ENCODE measurements around the gene SLC37A3. TPM values are rescaled to one million over a fixed set of nuclear protein-coding genes. Genes with fewer than 3 reads are reported as not detected.
A peak's percentile ranks its signal among the peaks of the same experiment; 100 is the strongest.

Gene SLC37A3, protein sequence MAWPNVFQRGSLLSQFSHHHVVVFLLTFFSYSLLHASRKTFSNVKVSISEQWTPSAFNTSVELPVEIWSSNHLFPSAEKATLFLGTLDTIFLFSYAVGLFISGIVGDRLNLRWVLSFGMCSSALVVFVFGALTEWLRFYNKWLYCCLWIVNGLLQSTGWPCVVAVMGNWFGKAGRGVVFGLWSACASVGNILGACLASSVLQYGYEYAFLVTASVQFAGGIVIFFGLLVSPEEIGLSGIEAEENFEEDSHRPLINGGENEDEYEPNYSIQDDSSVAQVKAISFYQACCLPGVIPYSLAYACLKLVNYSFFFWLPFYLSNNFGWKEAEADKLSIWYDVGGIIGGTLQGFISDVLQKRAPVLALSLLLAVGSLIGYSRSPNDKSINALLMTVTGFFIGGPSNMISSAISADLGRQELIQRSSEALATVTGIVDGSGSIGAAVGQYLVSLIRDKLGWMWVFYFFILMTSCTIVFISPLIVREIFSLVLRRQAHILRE
- total RNA-seq: 62.2 and 79.0 TPM in 2 replicates

GRCh38 chr7:140397784-140398750 lies at the start of gene SLC37A3:
TSS of gene SLC37A3 (minus strand) at chr7:140398530. CDS start at chr7:140382526, 16,004 bp downstream.
- H3K4me3 ChIP-seq (ENCODE audit: low read depth, low read length): peak within 1 kb of the TSS; percentile 93
- TF ChIP-seq CTCF (IDR thresholded peaks at IDR 0.05; ENCODE audit: insufficient read depth, low read depth, low read length): no peak
- DNase-seq (ENCODE audit: low read depth): peak; percentile 96

GRCh38 chr7:140447841-140448240 lies 49.5 kb upstream of the SLC37A3 start:
- H3K4me3 ChIP-seq (ENCODE audit: low read depth, low read length): no peak overlapping the region
- no peak for TF ChIP-seq CTCF (IDR thresholded peaks at IDR 0.05; ENCODE audit: insufficient read depth, low read depth, low read length)
- peak; percentile 51 for DNase-seq (ENCODE audit: low read depth)

DNA sequence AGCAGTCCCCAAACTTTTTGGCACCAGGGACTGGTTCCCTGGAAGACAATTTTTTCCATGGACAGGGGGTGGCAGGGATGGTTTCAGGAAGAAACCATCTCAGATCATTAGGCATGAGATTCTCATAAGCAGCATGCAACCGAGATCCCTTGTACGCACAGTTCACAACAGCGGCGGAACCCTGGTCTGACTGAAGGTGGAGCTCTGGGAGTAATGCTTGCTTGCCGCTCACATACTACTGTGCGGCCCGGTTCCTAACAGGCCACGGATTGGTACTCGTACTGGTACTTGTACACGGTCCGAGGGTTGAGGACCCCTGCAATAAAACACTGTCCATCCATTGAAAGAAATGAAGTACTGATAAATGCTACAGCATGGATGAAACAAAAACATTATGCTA lies 48.1 kb upstream of the SLC37A3 start:
- H3K4me3 ChIP-seq (ENCODE audit: low read depth, low read length): no peak overlapping the region
- DNase-seq (ENCODE audit: low read depth): no peak
- no peak for TF ChIP-seq CTCF (IDR thresholded peaks at IDR 0.05; ENCODE audit: insufficient read depth, low read depth, low read length)

DNA sequence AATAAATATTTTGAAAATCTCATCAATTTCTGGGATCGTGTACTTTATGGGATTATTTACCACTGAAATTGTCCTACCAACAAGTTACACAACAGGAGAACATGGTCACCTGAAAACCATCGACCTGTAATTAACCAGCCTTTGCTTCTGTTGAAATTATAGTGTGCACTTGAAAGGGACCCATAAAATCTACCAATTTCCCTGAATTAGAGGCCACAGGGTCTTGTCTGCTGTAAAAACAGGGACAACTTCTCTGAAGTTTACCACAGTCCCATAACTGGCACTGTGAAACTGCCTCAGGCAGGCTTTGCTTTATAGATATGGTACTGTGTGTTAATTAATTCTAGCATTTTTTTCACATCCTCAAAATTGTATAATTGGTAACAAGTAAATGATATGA lies 43.2 kb upstream of the SLC37A3 start:
- no peak for DNase-seq (ENCODE audit: low read depth)
- no peak overlapping the region for H3K4me3 ChIP-seq (ENCODE audit: low read depth, low read length)
- TF ChIP-seq CTCF (IDR thresholded peaks at IDR 0.05; ENCODE audit: insufficient read depth, low read depth, low read length): no peak

DNA sequence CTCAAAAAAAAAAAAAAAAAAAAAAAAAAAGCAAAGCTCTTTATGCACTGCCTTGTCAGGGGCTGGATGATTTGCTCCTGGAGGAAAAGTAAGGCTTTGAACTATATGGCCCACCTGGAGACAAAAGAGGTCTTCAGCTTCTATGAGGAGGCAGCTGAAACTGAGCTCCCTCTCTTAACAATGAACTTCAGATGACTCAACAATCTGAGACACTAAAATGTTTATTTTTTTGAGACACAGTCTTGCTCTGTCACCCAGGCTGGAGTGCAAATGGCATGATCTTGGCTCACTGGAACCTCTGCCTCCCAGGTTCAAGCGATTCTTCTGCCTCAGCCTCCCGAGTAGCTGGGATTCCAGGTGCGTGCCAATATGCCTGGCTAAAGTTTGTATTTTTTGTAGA lies 42.3 kb upstream of the SLC37A3 start:
- no peak overlapping the region for H3K4me3 ChIP-seq (ENCODE audit: low read depth, low read length)
- TF ChIP-seq CTCF (IDR thresholded peaks at IDR 0.05; ENCODE audit: insufficient read depth, low read depth, low read length): no peak
- DNase-seq (ENCODE audit: low read depth): no peak

DNA sequence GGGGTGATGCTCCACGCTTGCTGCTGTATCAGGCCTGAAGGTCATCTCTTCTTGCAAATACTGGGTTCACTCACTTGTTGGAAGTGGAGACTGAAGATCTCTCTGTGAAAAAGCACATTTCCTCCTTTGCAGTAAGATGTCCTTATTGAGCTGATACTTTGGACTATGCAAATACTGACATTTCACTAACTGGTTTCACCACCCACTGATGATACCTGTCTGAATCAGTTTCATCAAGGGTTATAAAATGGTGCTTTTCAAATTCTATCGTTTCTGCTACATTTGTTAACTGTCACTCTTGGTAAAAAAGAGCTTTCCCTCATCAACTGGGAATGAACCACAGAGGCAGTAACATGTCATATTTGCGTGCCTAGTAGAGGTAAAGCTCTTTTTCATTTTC lies 41.0 kb upstream of the SLC37A3 start:
- DNase-seq (ENCODE audit: low read depth): no peak
- no peak overlapping the region for H3K4me3 ChIP-seq (ENCODE audit: low read depth, low read length)
- no peak for TF ChIP-seq CTCF (IDR thresholded peaks at IDR 0.05; ENCODE audit: insufficient read depth, low read depth, low read length)
